ENCODE data around the gene FAM136A.

- no peak for TF ChIP-seq CTCF (IDR thresholded peaks at IDR 0.05)
- TF ChIP-seq POLR2AphosphoS5 (IDR thresholded peaks at IDR 0.05; ENCODE audit: low read depth, low read length): no peak
- TF ChIP-seq SIN3A (IDR thresholded peaks at IDR 0.05; ENCODE audit: borderline replicate concordance, insufficient read depth, low read depth, low read length): no peak
- no peak for TF ChIP-seq REST (IDR thresholded peaks at IDR 0.05; ENCODE audit: insufficient read depth in 1 of 2, low read depth in 2 of 2, low read length in 1 of 2)
- no peak for TF ChIP-seq TCF7L2 (IDR thresholded peaks at IDR 0.05; ENCODE audit: low read depth, low read length)
These were observed 19.4 kb downstream of the FAM136A start for GRCh38 chr2:70282439-70282838.

All from Panc1 (cell line).